Ectodermal cell (in vitro differentiated cells): Measurements from ENCODE around the gene HOXC5.
"Not testable (repeated sequence)": the region's sequence is repeated elsewhere in the genome, so short reads cannot be mapped to it uniquely, and the experiment has no call there.

Experiments
- H3K27ac ChIP-seq: 2 replicates; pipeline ENCODE4 v1.7.0; 2013; ENCODE audit warnings: mild to moderate bottlenecking, low read depth, low read length; ENCODE audit not compliant: insufficient read depth, poor library complexity, severe bottlenecking
- H3K27me3 ChIP-seq: 2 replicates; pipeline ENCODE4 v1.7.0; 2013; ENCODE audit warnings: mild to moderate bottlenecking, low read length; ENCODE audit not compliant: insufficient read depth, control insufficient read depth, poor library complexity, severe bottlenecking
- H3K36me3 ChIP-seq: one replicate; pipeline ENCODE4 v1.7.0; 2013; ENCODE audit warnings: low read length; ENCODE audit not compliant: control insufficient read depth, insufficient read depth
- H3K4me1 ChIP-seq: one replicate; pipeline ENCODE4 v1.7.0; 2013; ENCODE audit warnings: low read length; ENCODE audit not compliant: control insufficient read depth, insufficient read depth
- H3K4me3 ChIP-seq: 2 replicates; pipeline ENCODE4 v1.7.0; 2013; ENCODE audit warnings: low read depth, low read length, control low read depth; ENCODE audit not compliant: insufficient read depth
- H3K9me3 ChIP-seq: 2 replicates; pipeline ENCODE4 v1.7.0; 2013; ENCODE audit warnings: mild to moderate bottlenecking, low read length, moderate library complexity; ENCODE audit not compliant: control insufficient read depth
- WGBS, 2 experiments: methylation state at CpG; one replicate each; pipeline ENCODE4 v1.1.7; 2013; ENCODE audit warnings: missing lambda C conversion rate in 2 of 2; 5-methylcytosine and 5-hydroxymethylcytosine counted together

The HOXC5 gene

GRCh38 chr12:54077843-54078242, 45.0 kb downstream of the HOXC5 start:
- H3K27me3 ChIP-seq = peaks cover 100% of the 10 kb centered on the region
- 24 to 25% methylated on average over 10 of the region's 10 CpGs for whole genome bisulfite sequencing, 2 experiments

GRCh38 chr12:54079115-54079514, 46.3 kb downstream of the HOXC5 start:
- not testable (repeated sequence) for H3K27ac ChIP-seq, H3K4me1 ChIP-seq, H3K9me3 ChIP-seq, H3K4me3 ChIP-seq, H3K36me3 ChIP-seq
- peaks cover 100% of the 10 kb centered on the region for H3K27me3 ChIP-seq
- 4 to 6% methylated on average over 8 to 9 of the region's 9 CpGs for WGBS, 2 experiments

More at GRCh38 chr12:54077843-54078242, 45.0 kb downstream of the HOXC5 start:
- H3K27ac ChIP-seq, H3K9me3 ChIP-seq, H3K4me1 ChIP-seq, H3K36me3 ChIP-seq, H3K4me3 ChIP-seq: not testable (repeated sequence)

- WGBS, 2 experiments = 5 to 7% methylated on average over 17 of the region's 19 CpGs
- not testable (repeated sequence) for H3K9me3 ChIP-seq
These were observed 47.4 kb downstream of the HOXC5 start for GRCh38 chr12:54080008-54080924.

GRCh38 chr12:54081053-54081514, 48.2 kb downstream of the HOXC5 start:
- H3K27me3 ChIP-seq = peaks cover 100% of the 10 kb centered on the region
- not testable (repeated sequence) for H3K27ac ChIP-seq, H3K9me3 ChIP-seq, H3K4me3 ChIP-seq, H3K4me1 ChIP-seq, H3K36me3 ChIP-seq
- 0 to 2% methylated on average over 10 of the region's 16 CpGs for WGBS, 2 experiments

More at GRCh38 chr12:54080008-54080924, 47.4 kb downstream of the HOXC5 start:
- H3K4me3 ChIP-seq, H3K27ac ChIP-seq, H3K36me3 ChIP-seq, H3K4me1 ChIP-seq: not testable (repeated sequence)
- peaks cover 100% of the 10 kb centered on the region for H3K27me3 ChIP-seq

GRCh38 chr12:54081581-54082396, 48.9 kb downstream of the HOXC5 start:
- peaks cover 100% of the 10 kb centered on the region for H3K27me3 ChIP-seq
- WGBS, 2 experiments = 2% methylated on average over 34 to 35 of the region's 35 CpGs
- not testable (repeated sequence) for H3K4me3 ChIP-seq, H3K4me1 ChIP-seq, H3K27ac ChIP-seq, H3K36me3 ChIP-seq, H3K9me3 ChIP-seq

GRCh38 chr12:54082397-54082892, 49.6 kb downstream of the HOXC5 start:
- Histone ChIP-seq H3K27me3 (peaks cover 100% of the 10 kb centered on the region), H3K27ac (no peak overlapping the region), H3K4me3 (no peak overlapping the region), H3K9me3 (no peaks in the 10 kb centered on the region), H3K4me1 (no peaks in the 10 kb centered on the region), H3K36me3 (no peaks in the 10 kb centered on the region)
- 0 to 1% methylated on average over 35 to 36 of the region's 36 CpGs for WGBS, 2 experiments
